A549 (cell line): Measurements from ENCODE around the gene ARHGAP44. TPM values are rescaled to one million over a fixed set of nuclear protein-coding genes. Genes with fewer than 3 reads are reported as not detected.

Experiments
- ATAC-seq, 2 experiments: fragments of 200-7000 bp in 1 of 2; fragments of >200 bp in 1 of 2; cut with Nextera tagmentation in 1 of 2; cut with Tn5 transposase in 1 of 2; 3 replicates each; pipeline versions ENCODE4 v1.8.0 to v1.9.1; 2018 to 2020; ENCODE audit warnings: mild to moderate bottlenecking in 1 of 2, moderate library complexity in 1 of 2
- CTCF ChIA-PET: fragments of 300-600 bp; sonication (Branson Sonifier 250); formaldehyde crosslinking; extraction: SDS; loops from one replicate; lab custom pipeline; 2021; ENCODE audit warnings: antibody characterized with exemption, inconsistent platforms; lab: Yijun Ruan, JAX
- POLR2A ChIA-PET: fragments of 350-600 bp; formaldehyde crosslinking; extraction: SDS; loops from one replicate; lab custom pipeline; 2021; ENCODE audit warnings: antibody characterized with exemption, inconsistent platforms; lab: Yijun Ruan, JAX
- DNase-seq, 2 experiments: peaks; one replicate each; pipeline versions ENCODE4 v3.0.0 to v3.0.0-alpha.2; 2011 to 2016; ENCODE audit warnings: low read depth in 1 of 2, low spot score in 1 of 2
- FAIRE-seq: peaks from 2 replicates; lab custom pipeline; 2011; peaks lifted over from hg19 to GRCh38; lab: Jason Lieb, UNC
- H3K27ac ChIP-seq, 2 experiments: fragments of >200 bp; sonication (Bioruptor Twin); formaldehyde crosslinking; 3 replicates each; pipeline ENCODE4 v1.5.1; 2016 to 2017
- H3K4me1 ChIP-seq: fragments of >200 bp; sonication (Bioruptor Twin); formaldehyde crosslinking; 3 replicates; pipeline ENCODE4 v1.6.1; 2016
- H3K4me2 ChIP-seq: fragments of >200 bp; sonication (Bioruptor Twin); formaldehyde crosslinking; 3 replicates; pipeline ENCODE4 v1.6.1; 2016
- H3K4me3 ChIP-seq: fragments of >200 bp; sonication (Bioruptor Twin); formaldehyde crosslinking; 3 replicates; pipeline ENCODE4 v1.5.1; 2016
- H3K9me3 ChIP-seq: fragments of >200 bp; sonication (Bioruptor Twin); formaldehyde crosslinking; 3 replicates; pipeline ENCODE4 v1.6.1; 2016
- BCL3 ChIP-seq: fragments of >200 bp; sonication (Bioruptor Twin); formaldehyde crosslinking; IDR thresholded peaks from 3 replicates; pipeline ENCODE4 v1.6.1; 2016
- BHLHE40 ChIP-seq: IDR thresholded peaks from 2 replicates; pipeline ENCODE4 v1.6.1; 2012; ENCODE audit warnings: low read depth, low read length, inconsistent platforms
- CTCF ChIP-seq: fragments of >200 bp; sonication (Bioruptor Twin); formaldehyde crosslinking; IDR thresholded peaks from 3 replicates; pipeline ENCODE4 v1.5.1; 2016
- E2F6 ChIP-seq: IDR thresholded peaks from 2 replicates; pipeline ENCODE4 v1.6.1; 2012; ENCODE audit warnings: low read depth, borderline replicate concordance
- EHF ChIP-seq: fragments of 250-450 bp; sonication (Bioruptor Pico); IDR thresholded peaks from 2 replicates; pipeline ENCODE4 v1.5.0; 2020; ENCODE audit warnings: mild to moderate bottlenecking
- HES2 ChIP-seq: fragments of >200 bp; sonication (Bioruptor Twin); formaldehyde crosslinking; IDR thresholded peaks from 2 replicates; pipeline ENCODE4 v1.6.1; 2016
- HOXA7 ChIP-seq: fragments of 250-450 bp; sonication (Bioruptor Pico); IDR thresholded peaks from 2 replicates; pipeline ENCODE4 v1.5.0; 2020; ENCODE audit warnings: mild to moderate bottlenecking, moderate library complexity
- NFE2L2 ChIP-seq: fragments of 150-350 bp; conservative IDR thresholded peaks from 2 replicates; pipeline ENCODE4 v1.6.1; 2014; ENCODE audit warnings: low read length
- NPAS2 ChIP-seq: fragments of 250-450 bp; sonication (Bioruptor Pico); IDR thresholded peaks from 2 replicates; pipeline ENCODE4 v1.8.0; 2022; ENCODE audit warnings: mild to moderate bottlenecking, moderate library complexity, borderline replicate concordance
- POLR2A ChIP-seq: IDR thresholded peaks from 2 replicates; pipeline ENCODE4 v1.6.1; 2012; ENCODE audit warnings: mild to moderate bottlenecking, low read length
- POLR2AphosphoS2 ChIP-seq: conservative IDR thresholded peaks from 2 replicates; pipeline ENCODE4 v1.6.1; 2012; ENCODE audit warnings: low read length, improper control_type of control experiment, inconsistent platforms
- RAD21 ChIP-seq, 2 experiments: fragments of >200 bp in 1 of 2; sonication (Bioruptor Twin) in 1 of 2; formaldehyde crosslinking in 1 of 2; IDR thresholded peaks in 1 of 2; conservative IDR thresholded peaks in 1 of 2; 2 replicates in 1 of 2; 3 replicates in 1 of 2; pipeline ENCODE4 v1.6.1; 2012 to 2018; ENCODE audit warnings: inconsistent platforms in 1 of 2
- RARB ChIP-seq: fragments of 250-450 bp; sonication (Bioruptor Pico); IDR thresholded peaks from 2 replicates; pipeline ENCODE4 v1.8.0; 2021; ENCODE audit warnings: mild to moderate bottlenecking, moderate library complexity
- RCOR1 ChIP-seq: fragments of 150-350 bp; IDR thresholded peaks from 2 replicates; pipeline ENCODE4 v1.6.1; 2014; ENCODE audit warnings: antibody characterized with exemption, low read length, low read depth
- REST ChIP-seq: fragments of 200-600 bp; sonication (generic); IDR thresholded peaks from 2 replicates; pipeline ENCODE4 v1.6.1; 2016; ENCODE audit warnings: antibody characterized with exemption, mild to moderate bottlenecking, moderate library complexity
- SMC3 ChIP-seq: fragments of >200 bp; sonication (Bioruptor Twin); formaldehyde crosslinking; IDR thresholded peaks from 3 replicates; pipeline ENCODE4 v1.6.1; 2018; ENCODE audit warnings: inconsistent platforms
- SREBF2 ChIP-seq: fragments of 450-650 bp; IDR thresholded peaks from 2 replicates; pipeline ENCODE4 v1.6.1; 2014; ENCODE audit warnings: mild to moderate bottlenecking, moderate library complexity
- ZSCAN20 ChIP-seq: fragments of 250-450 bp; sonication (Bioruptor Pico); IDR thresholded peaks from 2 replicates; pipeline ENCODE4 v1.8.0; 2022; ENCODE audit warnings: mild to moderate bottlenecking, moderate library complexity
- WGBS: methylation state at CpG from one replicate; pipeline ENCODE4 v1.1.6; 2017; ENCODE audit errors: missing lambda C conversion rate; 5-methylcytosine and 5-hydroxymethylcytosine counted together
- polyA plus RNA-seq, 4 experiments: library from polyadenylated mRNA; depleted of rRNA in 3 of 4; stranded (reverse); fragments of >200 nt; fragmentation: RNase III in 1 of 4; extraction: RNeasy Plus Mini Kit Qiagen cat#74134 plus additional on column Dnase treatment in 1 of 4; gene quantifications; 2 replicates in 3 of 4; 3 replicates in 1 of 4; pipeline ENCODE4 v1.2.3, GENCODE V29; 2011 to 2017

The ARHGAP44 gene
- polyA plus RNA-seq, 2 of the 4 experiments (the other 2 are of a cell fraction), result 4.1 to 4.2 TPM

GRCh38 chr17:13030459-13031300 is 241.4 kb downstream of the ARHGAP44 start:
- no peak overlapping the region for H3K4me2 ChIP-seq
- WGBS, result 33% methylated on average over 11 of the region's 11 CpGs
- ChIA-PET POLR2A (interaction anchor here (1.7 kb wide), 1 partner anchor 13 kb away, joined by 7 read pairs; the partner anchor contains the start of gene ELAC2), CTCF (interaction anchor here (0.5 to 5.4 kb wide), 61 partner anchors 10 to 1896 kb away, joined by 3 to 111 read pairs (median 4); partner anchors contain the start of genes ELAC2 and HS3ST3B1)
- 0 out of 3 replicates have a peak, but pooled peaks cover 2% of the 10 kb centered on the region for H3K9me3 ChIP-seq
- ATAC-seq (peak; percentile 65 to 79; a peak in 4 of 6 replicates), FAIRE-seq (peak; percentile 81), DNase-seq (peak; percentile 49 to 57)
- TF ChIP-seq EHF (CRISPR knock-in tag) (no peak), SMC3 (peak; percentile 35; the same call in 1 of the 3 replicates), SREBF2 (no peak), NPAS2 (CRISPR knock-in tag) (no peak), POLR2A (no peak), RAD21 (conservative IDR thresholded peaks at IDR 0.05 in 1 of 2, IDR thresholded peaks at IDR 0.05 in 1 of 2) (peak; percentile 67 to 75), HES2 (no peak), CTCF (peak; percentile 80), RCOR1 (no peak), RARB (CRISPR knock-in tag) (no peak)
- H3K4me3 ChIP-seq, result no peak overlapping the region
- no peak overlapping the region for H3K27ac ChIP-seq
- no peaks in the 10 kb centered on the region for H3K4me1 ChIP-seq

- no peaks in the 10 kb centered on the region for H3K4me1 ChIP-seq
- 32% methylated on average over 16 of the region's 16 CpGs for WGBS
- H3K9me3 ChIP-seq, result peaks cover 8% of the 10 kb centered on the region; the same call in 1 of the 3 replicates
- FAIRE-seq (peak; percentile 28), ATAC-seq (peak; percentile 67 to 87; a peak in 4 of 6 replicates), DNase-seq (peak; percentile 52 to 71)
- H3K27ac ChIP-seq, result no peak overlapping the region
- no peak overlapping the region for H3K4me2 ChIP-seq
- ChIA-PET CTCF (interaction anchor here (0.5 to 5.4 kb wide), 22 partner anchors 9 to 1061 kb away, joined by 3 to 111 read pairs (median 6); partner anchors contain the start of gene ELAC2), POLR2A (interaction anchor here (1.7 kb wide), 1 partner anchor 14 kb away, joined by 7 read pairs; the partner anchor contains the start of gene ELAC2)
- no peak overlapping the region for H3K4me3 ChIP-seq
- TF ChIP-seq HOXA7 (CRISPR knock-in tag) (no peak), CTCF (peak; percentile 69), POLR2AphosphoS2 (no peak), RAD21 (conservative IDR thresholded peaks at IDR 0.05 in 1 of 2, IDR thresholded peaks at IDR 0.05 in 1 of 2) (peak in 1 of 2 experiments; percentile 26; a peak in 1 of 5 replicates), ZSCAN20 (CRISPR knock-in tag) (no peak), NFE2L2 (no peak)
These were observed 242.5 kb downstream of the ARHGAP44 start for GRCh38 chr17:13031718-13032350.

- H3K9me3 ChIP-seq, result peaks cover 12% of the 10 kb centered on the region; the same call in 1 of the 3 replicates
- POLR2A ChIA-PET, result no interaction called here
- CTCF ChIA-PET, result interaction anchor here (0.7 kb wide), 1 partner anchor 860 kb away, joined by 3 read pairs; no protein-coding TSS in a partner anchor
- TF ChIP-seq REST, result no peak
- no peak for TF ChIP-seq E2F6
- no peak for TF ChIP-seq BHLHE40
- no peak for TF ChIP-seq BCL3
These were observed 246.1 kb downstream of the ARHGAP44 start for GRCh38 chr17:13035420-13035819.

More at GRCh38 chr17:13035420-13035819, 246.1 kb downstream of the ARHGAP44 start:
- ATAC-seq (no peak), DNase-seq (no peak), FAIRE-seq (peak; percentile 59)
- Histone ChIP-seq H3K4me1 (no peaks in the 10 kb centered on the region), H3K4me3 (no peak overlapping the region), H3K27ac (no peak overlapping the region), H3K4me2 (no peak overlapping the region)
- 3% methylated on average over 1 of the region's 1 CpG for WGBS
